Forelimb muscle (tissue), 1 donor: ENCODE data around the gene RAB15. TPM values are rescaled to one million over a fixed set of nuclear protein-coding genes. Genes with fewer than 3 reads are reported as not detected.

Experiments
- DNase-seq: peaks from one replicate; pipeline ENCODE4 v3.0.0-alpha.2; 2013; ENCODE audit warnings: low read depth
- polyA plus RNA-seq: library from polyadenylated mRNA; unstranded; fragments of 120-200 nt; gene quantifications from one replicate; pipeline ENCODE4 v1.2.1, GENCODE V29; 2013; ENCODE audit not compliant: insufficient read length

RAB15 gene
- polyA plus RNA-seq, 1 donor = 36.7 TPM

GRCh38 chr14:64910847-64911495 is 61.2 kb downstream of the RAB15 start:
- no peak for DNase-seq

GRCh38 chr14:64906022-64906421 is 66.1 kb downstream of the RAB15 start:
- DNase-seq = no peak

GRCh38 chr14:64899958-64900357 is 72.2 kb downstream of the RAB15 start:
- DNase-seq = no peak

Other genes starting within 250 kb of the RAB15 start
- 178 TPM for gene SPTB, start 92.4 kb downstream of the RAB15 start, polyA plus RNA-seq
- 38.5 TPM for gene CHURC1, start 57.9 kb downstream of the RAB15 start, polyA plus RNA-seq
- 0.35 TPM for gene GPX2, start 29.6 kb downstream of the RAB15 start, polyA plus RNA-seq
- 22.2 TPM for gene FNTB, start 14.6 kb upstream of the RAB15 start, polyA plus RNA-seq
- 27.4 TPM for gene MAX, start 130.2 kb upstream of the RAB15 start, polyA plus RNA-seq